HG02885 (cell line): ENCODE measurements around the gene LIPG.
"Not testable (repeated sequence)": the region's sequence is repeated elsewhere in the genome, so short reads cannot be mapped to it uniquely, and the experiment has no call there.

Experiments used
- ATAC-seq: cut with Tn5 transposase; IDR thresholded peaks from one replicate; pipeline ENCODE4 v1.9.1; 2021; ENCODE audit warnings: mild to moderate bottlenecking; ENCODE audit not compliant: unreplicated experiment, poor library complexity

The LIPG gene

GRCh38 chr18:49570836-49571235 lies 9.0 kb downstream of the LIPG start:
- ATAC-seq: no peak

DNA sequence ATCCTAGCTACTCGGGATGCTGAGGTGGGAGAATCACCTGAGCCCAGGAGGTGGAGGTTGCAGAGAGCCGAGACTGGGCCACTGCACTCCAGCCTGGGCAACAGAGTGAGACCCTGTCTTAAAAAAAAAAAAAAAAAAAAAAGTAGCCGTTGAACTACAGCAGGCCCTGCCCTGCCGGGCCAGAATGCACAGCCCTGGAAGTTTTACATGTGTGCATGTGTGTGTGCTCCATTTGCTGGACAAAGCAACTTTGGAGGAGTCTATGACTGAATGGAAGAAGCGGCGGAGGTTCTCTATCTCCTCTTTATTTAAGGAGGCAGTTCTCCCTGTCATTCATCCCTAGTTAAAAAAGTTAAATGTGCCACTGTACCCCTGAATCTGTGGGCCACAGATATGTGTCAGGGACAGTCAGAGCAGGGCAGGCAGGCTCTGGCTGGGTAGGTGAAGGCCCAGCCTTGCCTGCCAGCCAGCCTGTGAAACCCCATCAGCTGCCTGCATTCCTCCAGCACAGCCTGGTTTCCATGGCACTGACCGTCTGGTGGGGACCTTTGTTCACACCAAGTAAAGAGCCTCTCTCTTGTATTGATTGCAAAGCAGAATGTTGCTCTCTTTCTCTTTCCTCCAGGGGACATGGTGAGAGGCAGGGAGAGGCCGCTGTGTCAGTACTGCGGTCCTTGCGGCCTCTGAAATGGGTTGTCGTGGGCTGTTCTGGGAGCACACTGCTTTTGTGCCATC lies 10.9 kb downstream of the LIPG start:
- ATAC-seq: no peak

- ATAC-seq: no peak
Measured at GRCh38 chr18:49573835-49574234, 12.0 kb downstream of the LIPG start.

DNA sequence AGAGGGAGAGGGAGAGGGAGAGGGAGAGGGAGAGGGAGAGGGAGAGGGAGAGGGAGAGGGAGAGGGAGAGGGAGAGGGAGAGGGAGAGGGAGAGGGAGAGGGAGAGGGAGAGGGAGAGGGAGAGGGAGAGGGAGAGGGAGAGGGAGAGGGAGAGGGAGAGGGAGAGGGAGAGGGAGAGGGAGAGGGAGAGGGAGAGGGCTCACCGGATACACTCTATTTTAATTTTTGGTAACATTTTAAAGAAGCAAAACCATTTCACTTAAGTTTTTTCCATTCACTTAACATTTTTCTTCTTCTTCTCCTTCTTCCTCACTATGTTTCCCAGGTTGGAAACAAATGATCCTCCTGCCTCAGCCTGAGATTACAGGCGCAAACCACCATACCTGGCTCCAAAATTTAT lies 17.2 kb downstream of the LIPG start:
- not testable (repeated sequence) for ATAC-seq

DNA sequence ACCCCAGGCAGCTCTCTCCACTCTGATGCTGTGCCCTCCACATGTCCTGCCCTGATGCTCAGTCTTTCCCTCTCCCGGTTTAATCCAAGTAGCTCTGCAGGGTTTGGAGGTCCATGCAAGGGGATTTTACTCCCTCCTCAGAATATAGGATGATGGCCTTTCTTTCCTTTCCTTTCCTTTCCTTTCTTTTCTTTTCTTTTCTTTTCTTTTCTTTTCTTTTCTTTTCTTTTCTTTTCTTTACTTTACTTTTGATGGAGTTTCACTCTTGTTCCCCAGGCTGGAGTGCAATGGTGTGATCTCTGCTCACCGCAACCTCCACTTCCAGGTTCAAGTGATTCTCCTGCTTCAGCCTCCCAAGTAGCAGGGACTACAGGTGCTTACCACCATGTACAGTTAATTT lies 17.7 kb downstream of the LIPG start:
- not testable (repeated sequence) for ATAC-seq

DNA sequence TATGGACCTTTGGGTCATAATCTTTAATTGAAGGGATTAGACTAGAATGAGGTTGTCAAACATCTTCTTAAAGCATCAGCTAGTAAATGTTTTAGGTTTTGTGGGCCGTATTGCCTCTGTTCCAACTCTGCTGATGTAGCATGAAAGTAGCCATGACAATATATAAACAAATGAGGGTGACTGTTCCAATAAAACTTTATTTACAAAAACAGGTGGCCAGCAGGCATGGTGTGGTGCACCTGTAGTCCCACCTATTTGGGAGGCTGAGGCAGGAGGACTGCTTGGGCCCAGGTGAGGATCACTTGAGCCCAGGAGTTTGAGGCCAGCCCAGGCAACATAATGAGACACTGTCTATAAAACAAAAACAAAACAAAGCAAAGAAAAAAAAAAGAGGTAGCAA lies 18.4 kb downstream of the LIPG start:
- ATAC-seq: no peak

DNA sequence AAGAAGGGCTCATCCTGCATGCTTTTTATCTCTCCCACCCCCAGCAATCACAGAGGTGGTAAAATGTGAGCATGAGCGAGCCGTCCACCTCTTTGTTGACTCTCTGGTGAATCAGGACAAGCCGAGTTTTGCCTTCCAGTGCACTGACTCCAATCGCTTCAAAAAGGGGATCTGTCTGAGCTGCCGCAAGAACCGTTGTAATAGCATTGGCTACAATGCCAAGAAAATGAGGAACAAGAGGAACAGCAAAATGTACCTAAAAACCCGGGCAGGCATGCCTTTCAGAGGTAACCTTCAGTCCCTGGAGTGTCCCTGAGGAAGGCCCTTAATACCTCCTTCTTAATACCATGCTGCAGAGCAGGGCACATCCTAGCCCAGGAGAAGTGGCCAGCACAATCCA lies 19.5 kb downstream of the LIPG start:
- ATAC-seq: no peak

- ATAC-seq: no peak
Measured at GRCh38 chr18:49582579-49582978, 20.7 kb downstream of the LIPG start.

GRCh38 chr18:49584394-49584793 lies 22.5 kb downstream of the LIPG start:
- ATAC-seq: no peak

DNA sequence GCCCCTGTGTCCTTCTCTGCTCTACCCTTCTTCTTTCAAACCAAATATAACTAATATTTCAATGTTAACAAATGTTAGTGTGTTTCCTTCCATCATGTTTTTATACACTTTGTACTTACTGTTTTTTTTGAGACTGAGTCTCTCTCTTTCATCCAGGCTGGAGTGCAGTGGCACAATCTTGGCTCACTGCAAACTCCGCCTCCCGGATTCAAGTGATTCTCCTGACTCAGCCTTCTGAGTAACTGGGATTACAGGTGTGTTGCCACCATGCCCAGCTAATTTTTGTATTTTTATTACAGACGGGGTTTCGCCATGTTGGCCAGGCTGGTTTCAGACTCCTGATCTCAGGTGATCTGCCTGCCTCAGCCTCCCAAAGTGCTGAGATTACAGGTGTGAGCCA lies 23.1 kb downstream of the LIPG start:
- ATAC-seq: not testable (repeated sequence)

DNA sequence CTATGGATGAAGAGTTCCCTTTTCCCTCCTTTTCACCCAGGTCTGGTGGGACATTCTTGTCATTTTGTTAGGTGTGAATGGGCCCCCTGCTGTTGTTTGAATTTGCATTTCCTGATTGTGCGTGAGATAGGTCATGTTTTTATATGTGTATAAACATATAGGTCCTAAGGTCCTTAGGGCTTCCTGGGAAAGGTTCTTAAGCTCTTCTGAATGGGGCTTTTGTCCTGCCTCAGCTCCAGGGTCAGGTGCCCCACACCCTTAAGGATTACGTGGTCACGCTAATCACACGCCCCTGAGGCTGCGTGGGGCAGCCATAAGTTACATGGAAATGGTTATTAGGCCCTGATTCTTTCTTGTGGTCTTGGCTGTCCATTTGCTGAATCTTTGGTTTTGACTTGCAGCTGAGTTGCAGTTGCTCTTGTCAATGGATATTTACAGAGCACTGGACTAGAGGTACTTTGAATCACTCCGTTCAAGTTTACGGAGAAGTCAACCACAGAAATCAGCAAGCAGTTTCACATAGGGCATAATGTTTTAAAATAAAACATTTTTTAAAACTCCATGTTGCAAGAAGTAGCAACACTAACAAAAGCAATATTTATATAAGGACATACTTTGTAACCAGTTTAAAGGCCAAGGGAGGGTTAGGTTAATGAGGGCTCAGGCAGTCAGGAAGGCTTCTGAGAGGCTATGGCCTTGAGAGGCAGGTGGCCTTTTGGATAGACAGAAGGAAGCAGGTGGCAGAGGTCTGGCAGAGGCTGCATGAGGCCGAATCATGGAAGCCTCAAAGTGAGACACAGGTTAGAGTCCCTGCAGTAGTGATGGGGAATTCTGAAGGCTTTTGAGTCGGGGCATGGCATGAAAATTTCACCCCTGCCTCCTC lies 24.2 kb downstream of the LIPG start:
- ATAC-seq: no peak

- ATAC-seq: no peak
Measured at GRCh38 chr18:49588171-49588570, 26.3 kb downstream of the LIPG start.

GRCh38 chr18:49588971-49589370 lies 27.1 kb downstream of the LIPG start:
- ATAC-seq: no peak

DNA sequence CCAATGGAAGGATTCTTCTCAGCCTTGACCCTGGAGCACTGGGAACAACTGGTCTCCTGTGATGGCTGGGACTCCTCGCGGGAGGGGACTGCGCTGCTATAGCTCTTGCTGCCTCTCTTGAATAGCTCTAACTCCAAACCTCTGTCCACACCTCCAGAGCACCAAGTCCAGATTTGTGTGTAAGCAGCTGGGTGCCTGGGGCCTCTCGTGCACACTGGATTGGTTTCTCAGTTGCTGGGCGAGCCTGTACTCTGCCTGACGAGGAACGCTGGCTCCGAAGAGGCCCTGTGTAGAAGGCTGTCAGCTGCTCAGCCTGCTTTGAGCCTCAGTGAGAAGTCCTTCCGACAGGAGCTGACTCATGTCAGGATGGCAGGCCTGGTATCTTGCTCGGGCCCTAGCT lies 28.8 kb downstream of the LIPG start:
- ATAC-seq: no peak

- no peak for ATAC-seq
Measured at GRCh38 chr18:49591271-49591670, 29.4 kb downstream of the LIPG start.

DNA sequence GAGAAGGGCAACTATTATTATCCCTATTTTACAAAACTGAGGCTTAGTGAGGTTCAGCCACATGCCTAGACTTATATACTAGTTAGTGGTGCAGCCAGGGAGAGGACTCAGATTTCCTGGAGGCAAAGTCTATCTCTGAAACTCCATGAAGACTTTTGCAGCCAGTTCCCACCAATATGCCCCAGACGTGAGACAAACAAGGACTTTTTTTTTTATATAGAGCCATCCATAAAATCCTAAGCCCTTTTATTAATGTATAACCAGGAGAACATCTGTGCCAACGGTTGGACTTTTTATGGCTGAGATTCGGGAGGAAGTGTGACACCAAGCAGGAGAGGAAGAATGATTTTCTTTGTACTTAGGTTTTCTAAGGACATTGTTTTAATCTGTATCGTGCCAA lies 29.9 kb downstream of the LIPG start:
- no peak for ATAC-seq

- ATAC-seq: no peak
Measured at GRCh38 chr18:49596687-49597086, 34.8 kb downstream of the LIPG start.

- ATAC-seq: no peak
Measured at GRCh38 chr18:49597157-49597931, 35.5 kb downstream of the LIPG start.

DNA sequence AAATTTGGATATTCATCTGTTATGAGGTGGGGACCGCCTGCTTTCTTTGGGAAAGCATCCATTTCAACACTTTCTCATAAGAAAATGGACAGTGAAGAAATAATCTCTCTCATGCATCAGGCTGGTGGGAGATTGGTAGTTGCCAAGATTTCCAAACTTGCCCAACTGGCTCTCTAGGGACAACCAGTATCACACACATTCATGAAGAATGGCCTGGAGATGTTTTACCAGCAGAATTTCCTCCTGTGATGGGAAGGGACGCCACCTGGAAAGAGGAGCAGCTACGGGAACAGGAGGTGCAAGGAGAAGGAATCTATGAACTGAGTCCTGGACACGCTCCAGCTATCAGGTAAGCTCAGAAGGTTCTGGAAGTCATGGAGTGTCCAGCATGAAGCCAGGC lies 39.4 kb downstream of the LIPG start:
- no peak for ATAC-seq

GRCh38 chr18:49608366-49609255 lies 46.8 kb downstream of the LIPG start:
- ATAC-seq: no peak
